AG09309 (cell line): ENCODE measurements around the gene STK11.

Experiments
- DNase-seq: peaks from one replicate; pipeline ENCODE4 v3.0.0-alpha.2; 2010; ENCODE audit warnings: low read depth
- H3K4me3 ChIP-seq: 2 replicates; pipeline ENCODE4 v1.5.1; 2011; ENCODE audit warnings: mild to moderate bottlenecking, low read depth, low read length, moderate library complexity; ENCODE audit not compliant: control insufficient read depth
- TF ChIP-seq, protein P1 (sequence below): IDR thresholded peaks from 2 replicates; pipeline ENCODE4 v1.5.1; 2011; ENCODE audit warnings: mild to moderate bottlenecking, low read depth, low read length, inconsistent platforms; ENCODE audit not compliant: insufficient read depth, control insufficient read depth; ENCODE audit errors: missing control alignments

Gene STK11

DNA sequence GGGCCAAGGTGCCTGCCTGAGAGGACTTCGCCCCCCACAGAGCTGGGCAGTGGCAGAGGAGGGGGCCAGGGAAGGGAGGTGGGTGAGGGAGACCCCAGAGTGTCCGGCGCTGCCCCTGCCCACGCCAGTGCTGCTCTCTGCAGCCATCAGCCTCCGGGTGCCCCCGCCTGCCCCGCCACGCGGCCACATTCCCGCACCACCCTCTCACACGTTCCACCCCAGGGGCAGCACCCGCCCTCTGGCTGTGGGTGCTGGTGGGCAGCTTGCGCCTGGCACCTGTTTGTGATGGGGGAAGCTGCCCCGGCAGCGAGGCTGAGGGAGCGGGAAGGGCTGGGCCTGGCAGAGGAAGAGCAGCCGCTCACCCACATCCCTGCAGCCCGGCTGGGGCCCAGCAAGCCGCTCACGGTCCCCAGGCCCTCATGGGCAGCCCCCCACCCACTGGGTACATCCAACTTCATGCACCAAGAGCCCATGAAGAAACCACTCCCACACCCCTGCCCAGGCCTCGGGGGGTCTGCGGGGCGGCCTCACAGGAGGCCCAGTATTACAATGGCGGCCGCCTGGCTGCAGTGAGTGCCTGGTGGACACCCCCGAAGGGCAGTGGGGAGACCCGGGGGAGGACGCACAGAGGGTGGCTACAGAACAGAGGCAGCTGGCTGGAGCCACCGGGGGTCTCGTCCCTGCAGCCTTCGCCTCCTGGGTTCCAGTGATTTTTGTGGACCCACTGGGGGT is 45.5 kb upstream of the STK11 start:
- DNase-seq = no peak
- H3K4me3 ChIP-seq = no peak overlapping the region
- TF ChIP-seq, protein P1, sequence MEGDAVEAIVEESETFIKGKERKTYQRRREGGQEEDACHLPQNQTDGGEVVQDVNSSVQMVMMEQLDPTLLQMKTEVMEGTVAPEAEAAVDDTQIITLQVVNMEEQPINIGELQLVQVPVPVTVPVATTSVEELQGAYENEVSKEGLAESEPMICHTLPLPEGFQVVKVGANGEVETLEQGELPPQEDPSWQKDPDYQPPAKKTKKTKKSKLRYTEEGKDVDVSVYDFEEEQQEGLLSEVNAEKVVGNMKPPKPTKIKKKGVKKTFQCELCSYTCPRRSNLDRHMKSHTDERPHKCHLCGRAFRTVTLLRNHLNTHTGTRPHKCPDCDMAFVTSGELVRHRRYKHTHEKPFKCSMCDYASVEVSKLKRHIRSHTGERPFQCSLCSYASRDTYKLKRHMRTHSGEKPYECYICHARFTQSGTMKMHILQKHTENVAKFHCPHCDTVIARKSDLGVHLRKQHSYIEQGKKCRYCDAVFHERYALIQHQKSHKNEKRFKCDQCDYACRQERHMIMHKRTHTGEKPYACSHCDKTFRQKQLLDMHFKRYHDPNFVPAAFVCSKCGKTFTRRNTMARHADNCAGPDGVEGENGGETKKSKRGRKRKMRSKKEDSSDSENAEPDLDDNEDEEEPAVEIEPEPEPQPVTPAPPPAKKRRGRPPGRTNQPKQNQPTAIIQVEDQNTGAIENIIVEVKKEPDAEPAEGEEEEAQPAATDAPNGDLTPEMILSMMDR = no peak

DNA sequence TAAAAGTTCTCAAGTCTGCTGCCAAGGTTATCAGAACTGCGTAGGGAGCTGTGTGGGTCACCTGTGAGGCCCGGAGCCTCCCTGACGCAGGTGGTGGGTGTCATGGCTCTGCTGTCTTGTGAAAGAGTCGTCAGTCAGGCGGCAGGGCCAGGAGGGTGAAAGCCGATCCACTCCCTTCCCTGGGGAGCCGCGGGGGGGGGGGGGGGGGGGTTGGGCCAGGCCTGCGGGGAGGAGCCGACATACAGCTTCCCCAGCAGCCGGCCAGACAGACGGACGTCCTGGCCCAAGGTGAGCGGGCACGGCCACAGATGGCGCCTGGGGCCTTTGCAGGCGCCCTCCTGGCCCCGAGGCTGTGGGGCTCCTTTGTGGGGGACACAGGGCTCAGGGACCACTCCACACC is 43.9 kb upstream of the STK11 start:
- DNase-seq = no peak
- H3K4me3 ChIP-seq = no peak overlapping the region
- TF ChIP-seq, protein P1 = no peak

DNA sequence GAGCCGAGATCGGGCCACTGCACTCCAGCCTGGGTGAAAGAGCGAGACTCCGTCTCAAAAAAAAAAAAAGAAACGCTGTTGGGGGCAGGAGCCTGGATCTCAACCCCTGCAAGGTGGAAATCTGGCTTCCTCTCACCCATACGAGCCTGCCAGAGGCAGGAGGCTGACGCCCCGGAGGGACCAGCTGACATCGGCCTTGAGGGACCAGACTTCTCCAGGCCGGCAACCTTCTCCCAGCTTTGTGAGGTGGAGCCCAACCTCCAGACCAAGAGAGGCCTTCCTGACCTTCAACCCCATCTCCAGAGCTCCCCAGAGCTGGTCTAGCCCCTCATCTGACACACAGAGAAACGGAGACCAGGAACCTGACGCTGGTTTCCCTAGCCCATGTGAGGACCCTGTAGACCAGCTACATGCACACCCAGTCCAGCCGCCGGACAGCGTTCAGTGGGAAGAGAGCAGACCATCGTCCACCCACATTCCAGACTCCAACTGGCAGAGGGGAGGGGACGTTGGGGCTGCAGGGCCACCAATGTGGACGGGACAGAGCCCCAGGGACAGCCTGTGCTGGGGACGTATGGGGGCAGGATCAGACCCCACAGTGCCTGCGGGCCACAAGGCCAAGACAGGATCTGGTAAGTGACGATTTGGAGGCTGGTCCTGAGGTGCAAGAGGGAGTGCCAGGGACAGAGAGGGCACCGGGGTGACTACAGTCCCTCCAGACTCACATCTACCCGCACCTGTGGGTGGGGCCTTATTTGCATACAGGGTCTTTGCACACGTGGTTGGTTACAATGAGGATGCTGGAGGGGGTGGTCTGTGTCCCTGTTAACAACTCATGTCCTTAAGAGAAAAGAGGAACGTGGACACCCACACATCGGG is 42.9 kb upstream of the STK11 start:
- TF ChIP-seq, protein P1 = no peak
- no peak for DNase-seq
- no peak overlapping the region for H3K4me3 ChIP-seq

DNA sequence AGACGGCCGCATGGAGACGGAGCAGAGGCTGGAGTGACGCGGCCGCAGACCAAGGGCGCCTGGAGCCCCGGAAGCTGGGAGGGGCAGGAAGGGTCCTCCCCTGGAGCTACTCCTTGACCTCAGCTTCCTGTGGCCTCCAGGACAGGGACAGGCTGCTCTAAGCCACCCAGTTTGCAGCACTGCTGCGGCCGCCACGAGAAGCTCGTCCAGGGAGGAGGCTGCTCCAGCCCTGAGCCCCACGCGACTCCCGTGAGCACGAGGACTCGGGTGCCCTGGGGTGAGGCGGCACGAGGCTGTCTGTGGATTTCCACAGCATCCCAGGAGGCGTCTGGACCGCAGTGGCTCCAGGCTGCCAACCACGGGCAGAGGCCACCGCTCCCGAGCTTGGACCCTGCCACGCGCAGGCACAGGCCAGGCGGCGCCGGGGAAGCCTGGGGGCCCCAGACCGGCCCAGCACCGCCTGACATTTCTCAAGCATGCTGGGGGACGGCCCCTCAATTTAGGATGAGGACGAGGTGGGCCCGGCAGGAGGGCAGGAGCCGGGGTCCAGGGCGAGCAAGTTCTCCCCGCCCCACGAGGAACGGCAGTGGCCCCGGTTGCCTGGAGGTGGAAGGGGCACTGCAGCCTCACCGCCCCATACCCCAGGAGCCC is 42.2 kb upstream of the STK11 start:
- no peak overlapping the region for H3K4me3 ChIP-seq
- no peak for DNase-seq
- TF ChIP-seq, protein P1 = no peak

DNA sequence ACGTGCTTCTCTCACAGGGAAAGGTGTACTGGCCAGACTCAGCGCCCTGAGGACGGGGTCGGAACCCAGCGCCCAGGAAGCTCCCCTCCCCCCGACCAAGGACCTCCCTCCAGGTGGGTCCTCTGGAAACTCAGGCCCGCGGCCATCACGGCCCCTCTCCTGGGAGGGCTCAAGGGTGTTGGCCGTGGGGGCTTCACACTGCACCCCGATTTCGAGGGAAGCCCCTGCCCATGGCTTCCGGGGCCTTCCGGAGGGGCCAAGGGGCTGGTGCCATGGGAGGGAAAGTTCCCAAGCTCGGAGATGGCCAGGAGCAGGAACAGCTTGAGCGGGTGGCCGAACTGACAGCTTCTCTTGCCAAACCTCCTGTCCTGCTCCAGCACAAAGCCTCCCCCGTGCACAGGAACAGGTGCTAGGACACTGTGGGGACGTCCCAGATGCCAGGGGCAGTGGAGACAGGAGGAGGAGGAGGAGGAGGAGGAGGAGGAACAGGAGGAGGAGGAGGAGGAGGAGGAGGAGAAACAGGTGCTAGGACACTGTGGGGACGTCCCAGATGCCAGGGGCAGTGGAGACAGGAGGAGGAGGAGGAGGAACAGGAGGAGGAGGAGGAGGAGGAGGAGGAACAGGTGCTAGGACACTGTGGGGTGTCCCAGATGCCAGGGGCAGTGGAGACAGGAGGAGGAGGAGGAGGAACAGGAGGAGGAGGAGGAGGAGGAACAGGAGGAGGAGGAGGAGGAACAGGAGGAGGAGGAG is 41.5 kb upstream of the STK11 start:
- no peak for DNase-seq
- TF ChIP-seq, protein P1 = no peak
- H3K4me3 ChIP-seq = no peak overlapping the region

DNA sequence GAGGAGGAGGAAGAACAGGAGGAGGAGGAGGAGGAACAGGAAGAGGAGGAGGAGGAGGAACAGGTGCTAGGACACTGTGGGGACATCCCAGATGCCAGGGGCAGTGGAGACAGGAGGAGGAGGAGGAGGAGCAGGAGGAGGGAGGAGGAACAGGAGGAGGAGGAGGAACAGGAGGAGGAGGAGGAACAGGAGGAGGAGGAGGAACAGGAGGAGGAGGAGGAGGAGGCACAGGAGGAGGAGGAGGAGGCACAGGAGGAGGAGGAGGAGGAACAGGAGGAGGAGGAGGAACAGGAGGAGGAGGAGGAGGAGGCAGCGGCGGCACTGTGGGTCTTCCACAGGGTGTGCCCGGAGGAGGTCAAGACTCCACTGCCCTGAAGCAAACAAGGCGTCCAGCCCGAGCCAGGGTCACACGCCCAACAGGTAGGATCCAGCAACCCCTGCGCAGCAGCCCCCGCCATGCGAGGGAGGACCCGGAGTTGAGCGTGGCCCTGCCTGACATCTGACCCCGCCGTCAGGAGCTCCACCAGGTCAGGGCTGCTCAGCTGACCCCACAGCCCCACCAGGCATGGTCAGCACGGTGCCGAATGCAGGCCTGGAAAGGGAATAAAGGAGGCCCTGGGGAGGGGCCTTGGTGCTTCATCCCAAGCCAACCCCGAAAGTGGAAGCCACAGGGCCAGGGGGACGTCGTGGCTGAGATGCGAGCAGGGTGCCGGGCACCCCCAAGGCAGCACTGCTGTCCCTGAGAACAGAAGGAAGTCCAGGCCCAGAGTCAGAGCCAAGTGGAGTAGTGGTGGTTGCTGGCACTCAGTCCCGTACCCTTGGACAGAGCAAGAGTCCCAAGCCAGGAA is 40.7 kb upstream of the STK11 start:
- DNase-seq = no peak
- TF ChIP-seq, protein P1 = no peak
- no peak overlapping the region for H3K4me3 ChIP-seq
